GM03348 (cell line): ENCODE results near the gene OR6C76.

ENCODE experiments used
- DNase-seq: peaks from one replicate; pipeline ENCODE4 v3.0.0; 2012; ENCODE audit warnings: low spot score

OR6C76 gene

GRCh38 chr12:55469291-55469690 lies 43.2 kb downstream of the OR6C76 start:
- DNase-seq = no peak

GRCh38 chr12:55470088-55470829 lies 44.2 kb downstream of the OR6C76 start, which contains the start of gene OR6C70:
Gene OR6C70, minus strand, starts transcription at chr12:55470138. Its CDS starts 0 bp downstream, at chr12:55470138.
- no peak for DNase-seq

GRCh38 chr12:55472264-55472663 lies 46.2 kb downstream of the OR6C76 start:
- no peak for DNase-seq
